Activated CD8-positive, alpha-beta memory T cell treated with anti-CD3 and anti-CD28 coated beads for 1 hour (primary cell): ENCODE data around the gene AOPEP.
"Not testable (repeated sequence)": the region's sequence is repeated elsewhere in the genome, so short reads cannot be mapped to it uniquely, and the experiment has no call there.

ENCODE experiments used
- DNase-seq, 2 donors: peaks; one replicate each; pipeline ENCODE4 v3.0.0-alpha.2; 2020; ENCODE audit warnings: low read depth in 1 of 2; ENCODE audit errors: extremely low read depth in 1 of 2

AOPEP gene

GRCh38 chr9:94865582-94866452 is 139.3 kb downstream of the AOPEP start:
- DNase-seq = no peak

- DNase-seq = no peak
Observed at GRCh38 chr9:94866770-94867169, 140.3 kb downstream of the AOPEP start.

- no peak for DNase-seq
Observed at GRCh38 chr9:94867281-94867841, 140.9 kb downstream of the AOPEP start.

- DNase-seq = no peak
Observed at GRCh38 chr9:94867842-94868312, 141.4 kb downstream of the AOPEP start.

GRCh38 chr9:94868464-94868863 is 142.0 kb downstream of the AOPEP start:
- no peak for DNase-seq

- no peak for DNase-seq
Observed at GRCh38 chr9:94869415-94869843, 142.9 kb downstream of the AOPEP start.

- no peak for DNase-seq
Observed at GRCh38 chr9:94870465-94870792, 143.9 kb downstream of the AOPEP start.

GRCh38 chr9:94870793-94871558 is 144.5 kb downstream of the AOPEP start:
- DNase-seq = peak in 1 of 2 donors; percentile 13

GRCh38 chr9:94872083-94872833 is 145.8 kb downstream of the AOPEP start:
- no peak for DNase-seq

- DNase-seq = no peak
Observed at GRCh38 chr9:94872891-94873511, 146.5 kb downstream of the AOPEP start.

- DNase-seq = no peak
Observed at GRCh38 chr9:94874316-94874715, 147.8 kb downstream of the AOPEP start.

- DNase-seq = no peak
Observed at GRCh38 chr9:94875300-94876020, 149.0 kb downstream of the AOPEP start.

GRCh38 chr9:94878804-94879203 is 152.3 kb downstream of the AOPEP start:
- DNase-seq = not testable (repeated sequence)

GRCh38 chr9:94879230-94879629 is 152.7 kb downstream of the AOPEP start:
- no peak for DNase-seq

GRCh38 chr9:94881023-94881422 is 154.5 kb downstream of the AOPEP start:
- no peak for DNase-seq

- no peak for DNase-seq
Observed at GRCh38 chr9:94881454-94881853, 155.0 kb downstream of the AOPEP start.

- no peak for DNase-seq
Observed at GRCh38 chr9:94881940-94882339, 155.4 kb downstream of the AOPEP start.

GRCh38 chr9:94882966-94883641 is 156.6 kb downstream of the AOPEP start:
- DNase-seq = no peak

GRCh38 chr9:94885854-94886447 is 159.5 kb downstream of the AOPEP start:
- DNase-seq = no peak
